ENCODE measurements around the gene ZFYVE21.
A peak's percentile ranks its signal among the peaks of the same experiment; 100 is the strongest.

ZFYVE21 gene

DNA sequence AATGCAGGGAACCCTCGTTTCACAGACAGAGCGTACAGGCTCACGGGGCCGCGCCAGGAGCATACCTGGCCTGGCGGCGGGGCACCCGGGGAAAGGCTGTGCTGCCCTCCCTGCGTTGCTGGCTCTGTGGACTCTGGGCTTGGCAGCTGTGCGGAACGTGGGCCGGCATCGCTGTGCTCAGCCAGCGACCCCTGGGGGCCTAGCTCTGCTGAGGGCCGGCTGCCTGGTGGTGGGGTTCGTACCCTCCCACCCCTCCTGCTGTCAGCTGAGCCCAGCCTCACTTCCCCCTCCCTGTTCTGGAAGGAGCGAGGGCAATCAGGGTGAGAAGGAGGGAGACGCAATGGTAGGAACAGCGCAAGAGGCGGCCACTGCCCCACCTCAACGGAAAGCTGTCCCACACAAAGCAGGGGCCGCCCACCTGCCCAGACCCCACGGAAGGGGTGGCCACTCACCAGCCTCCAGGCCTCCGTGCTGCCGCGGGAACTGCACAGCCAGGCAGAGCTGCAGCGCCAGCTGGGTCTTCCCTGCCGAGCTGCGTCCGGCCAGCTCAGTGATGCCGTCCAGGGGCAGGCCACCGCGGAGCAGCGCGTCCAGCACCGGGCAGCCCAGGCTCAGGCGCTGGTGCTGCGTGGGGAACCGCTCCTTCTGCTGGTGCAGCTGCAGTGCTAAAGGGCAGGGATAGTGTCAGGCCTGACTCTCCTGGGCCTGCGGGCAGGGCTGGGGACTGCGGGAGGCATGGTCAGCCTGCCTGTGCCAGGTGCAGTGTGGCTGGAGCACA, 8.9 kb upstream of the ZFYVE21 start:
- no peak for DNase-seq

DNA sequence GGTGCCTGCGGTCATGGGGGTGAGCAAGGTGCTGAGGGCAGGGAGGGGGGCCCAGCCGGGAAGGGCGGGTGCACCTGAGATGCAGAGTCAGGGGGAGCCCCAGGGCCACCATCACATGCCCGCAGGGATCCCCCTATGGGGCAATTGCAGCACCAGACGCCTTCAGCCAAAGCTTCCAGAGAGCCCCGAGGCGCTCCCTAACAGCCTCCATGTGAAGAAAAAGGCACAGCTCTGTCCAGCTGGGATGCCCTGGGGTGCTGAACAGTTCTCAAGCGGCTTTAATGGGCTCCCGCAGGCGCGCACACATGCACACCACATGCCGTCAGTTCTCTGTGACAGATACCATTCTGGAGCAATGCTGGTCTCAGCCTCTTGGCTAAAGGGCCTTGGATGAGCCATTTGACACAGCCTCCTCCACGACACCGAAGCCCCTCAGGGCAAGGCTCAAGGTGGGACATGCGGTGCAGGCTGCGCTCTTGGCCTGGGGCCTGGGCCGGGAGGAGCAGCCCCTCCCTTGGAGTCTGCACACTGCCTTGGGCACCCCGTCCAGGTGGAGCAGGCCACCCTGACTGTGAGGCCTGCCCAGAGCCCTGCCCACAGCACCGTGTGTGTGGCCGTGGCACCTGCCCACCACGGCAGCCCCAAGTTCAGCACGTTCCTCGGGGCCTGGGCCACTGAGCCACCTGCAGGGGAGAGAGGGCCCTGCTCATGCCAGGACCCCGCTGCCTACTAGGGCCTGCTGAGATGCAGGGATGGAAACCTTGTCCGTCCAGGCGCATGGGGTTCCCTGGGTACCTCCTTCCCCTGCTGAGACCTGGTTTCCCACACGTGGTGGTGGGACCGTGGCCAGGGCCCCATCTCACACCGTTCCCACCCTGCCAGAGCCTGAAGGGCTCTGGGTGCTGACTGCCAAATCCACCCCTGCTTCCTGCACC, 8.0 kb upstream of the ZFYVE21 start:
- no peak for DNase-seq

DNA sequence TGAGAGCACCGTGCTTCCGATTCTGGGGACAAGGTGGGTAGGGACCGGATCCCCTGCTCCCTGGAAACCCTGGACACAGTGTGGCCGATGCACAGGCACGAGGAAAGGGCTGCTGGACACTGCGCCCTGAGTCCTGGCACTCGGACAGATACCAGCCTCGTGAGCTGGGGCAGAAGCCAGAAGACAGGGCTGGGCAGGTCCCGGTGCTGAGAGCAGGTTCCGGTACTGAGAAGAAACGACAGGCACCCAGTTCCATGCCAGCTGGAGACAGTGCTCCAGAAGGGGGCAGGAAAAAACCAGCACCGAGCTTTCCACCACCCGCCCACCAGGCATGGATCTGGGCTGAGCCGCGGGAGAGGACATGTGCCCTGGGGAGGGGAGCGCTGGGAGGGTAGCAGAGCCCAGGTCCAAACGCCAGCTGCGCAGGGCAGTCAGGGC, 6.8 kb upstream of the ZFYVE21 start:
- no peak for DNase-seq

DNA sequence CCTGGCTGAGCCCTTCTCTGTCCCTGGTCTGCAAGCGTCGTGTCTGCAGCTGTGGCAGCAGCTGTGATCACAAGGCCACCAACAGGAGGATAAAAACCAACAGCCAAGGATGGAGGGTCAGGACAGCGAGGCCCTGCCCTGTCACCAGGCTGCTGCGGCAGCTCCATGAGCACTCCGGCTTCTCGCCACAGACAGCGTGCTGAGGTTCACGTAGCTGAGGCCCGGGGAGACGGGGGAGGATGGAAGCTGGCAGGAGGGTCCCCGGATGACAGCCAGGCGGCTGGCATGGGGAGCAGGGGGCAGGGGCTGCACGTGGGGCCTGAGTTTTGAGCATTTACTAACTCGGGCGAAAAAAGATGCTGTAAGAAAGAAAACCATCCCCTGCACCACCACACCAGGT, 5.8 kb upstream of the ZFYVE21 start:
- no peak for DNase-seq

DNA sequence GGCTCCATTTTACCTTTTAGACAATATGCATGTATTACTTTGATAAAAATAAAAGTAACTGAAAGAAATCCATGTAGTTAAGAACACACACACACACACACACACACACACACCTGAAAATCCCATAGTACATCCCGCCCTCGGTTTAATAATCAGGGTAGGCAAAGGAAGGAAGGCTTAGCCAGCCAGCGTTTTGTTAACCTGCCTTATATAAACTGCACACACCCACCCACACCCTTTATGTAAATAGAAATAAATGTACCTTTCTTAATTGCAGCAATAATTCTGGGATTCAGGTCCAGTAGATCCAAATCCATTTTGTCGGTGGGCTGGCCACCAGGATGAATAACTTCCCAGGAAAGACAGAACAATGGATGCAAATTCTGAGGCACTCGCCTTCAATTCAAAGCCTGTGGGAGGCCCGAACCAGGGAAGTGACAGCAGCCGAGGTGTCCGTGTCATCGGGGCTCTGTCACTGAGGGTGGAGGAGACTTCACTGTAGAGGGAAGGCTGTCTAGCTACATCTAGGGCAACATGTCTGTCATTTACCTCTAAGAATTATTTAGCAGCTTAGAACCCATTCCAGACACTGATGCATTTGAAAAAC, 4.7 kb upstream of the ZFYVE21 start:
- no peak for DNase-seq

DNA sequence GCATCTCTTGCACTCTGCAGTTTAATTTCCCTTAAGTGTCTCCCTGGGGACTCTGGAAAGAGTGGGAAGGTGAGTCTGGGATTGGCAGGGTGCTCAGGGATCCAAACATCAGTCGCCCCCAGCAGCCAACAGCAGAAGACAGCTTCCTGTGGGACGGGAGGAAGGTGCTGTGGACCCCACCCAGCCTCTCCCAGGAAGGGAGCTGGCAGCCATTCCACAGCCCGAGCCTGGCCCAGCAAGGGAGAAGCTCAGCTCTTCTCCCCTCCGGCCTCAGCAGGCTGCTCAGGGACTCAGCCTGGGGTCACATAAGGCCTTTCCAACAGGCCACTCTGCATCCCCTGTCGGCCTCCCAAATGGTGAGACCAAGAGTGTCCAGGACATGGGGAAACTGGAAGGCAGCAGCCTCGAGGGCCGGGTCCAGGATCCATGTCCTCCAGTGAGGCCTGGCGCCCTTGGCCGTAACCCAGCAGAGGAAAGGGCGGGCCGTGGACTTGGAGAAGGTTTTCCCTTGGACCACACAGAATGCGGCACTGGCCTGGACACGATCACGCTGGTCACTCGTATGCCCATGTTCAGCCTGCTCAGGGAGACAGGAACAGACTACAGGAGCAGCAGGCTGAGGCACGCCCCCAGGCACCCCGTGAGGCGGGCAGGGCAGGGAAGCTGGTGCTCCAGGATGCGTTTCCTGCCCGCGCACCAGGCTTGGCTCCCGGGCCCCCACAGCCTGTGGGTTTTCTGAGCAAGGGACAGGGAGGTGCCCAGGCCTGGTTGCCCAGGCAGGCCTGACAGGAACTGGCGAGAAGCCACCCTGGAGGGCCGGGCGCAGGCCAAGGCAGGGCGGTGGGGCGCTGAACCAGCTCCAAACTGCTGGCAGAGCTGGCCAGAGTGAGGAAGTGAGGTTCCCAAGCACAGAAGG, 3.8 kb upstream of the ZFYVE21 start:
- DNase-seq = no peak

DNA sequence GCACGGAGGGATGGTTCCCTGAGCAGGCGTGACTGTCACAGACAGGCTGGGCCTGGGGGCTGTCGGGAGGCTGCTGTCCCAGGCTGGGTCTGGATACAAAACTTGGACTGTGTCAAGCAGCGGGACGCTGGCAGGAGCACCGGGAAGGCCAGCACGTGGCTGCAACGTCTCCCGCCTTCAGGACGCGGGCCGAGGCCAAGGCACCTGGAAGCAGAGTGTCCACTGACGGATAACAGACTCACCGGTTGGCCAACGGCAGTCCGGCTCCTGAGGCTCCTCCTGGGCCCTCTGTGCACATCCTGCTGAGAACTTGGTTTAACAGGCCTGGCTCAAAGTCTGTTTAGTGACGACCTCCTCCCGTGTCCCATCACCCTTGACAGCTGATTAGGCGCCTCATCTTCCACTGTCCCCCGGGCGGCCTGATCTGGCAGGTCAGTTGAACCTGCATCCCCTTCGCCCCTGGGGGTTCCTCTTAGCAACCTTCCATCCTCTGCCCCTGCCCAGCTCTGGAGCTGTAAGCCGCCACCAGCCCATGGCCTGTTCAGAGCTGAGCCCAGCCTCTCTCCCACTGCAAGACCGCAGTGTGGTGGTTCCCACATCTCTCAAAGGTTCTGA, 2.9 kb upstream of the ZFYVE21 start:
- DNase-seq = no peak

DNA sequence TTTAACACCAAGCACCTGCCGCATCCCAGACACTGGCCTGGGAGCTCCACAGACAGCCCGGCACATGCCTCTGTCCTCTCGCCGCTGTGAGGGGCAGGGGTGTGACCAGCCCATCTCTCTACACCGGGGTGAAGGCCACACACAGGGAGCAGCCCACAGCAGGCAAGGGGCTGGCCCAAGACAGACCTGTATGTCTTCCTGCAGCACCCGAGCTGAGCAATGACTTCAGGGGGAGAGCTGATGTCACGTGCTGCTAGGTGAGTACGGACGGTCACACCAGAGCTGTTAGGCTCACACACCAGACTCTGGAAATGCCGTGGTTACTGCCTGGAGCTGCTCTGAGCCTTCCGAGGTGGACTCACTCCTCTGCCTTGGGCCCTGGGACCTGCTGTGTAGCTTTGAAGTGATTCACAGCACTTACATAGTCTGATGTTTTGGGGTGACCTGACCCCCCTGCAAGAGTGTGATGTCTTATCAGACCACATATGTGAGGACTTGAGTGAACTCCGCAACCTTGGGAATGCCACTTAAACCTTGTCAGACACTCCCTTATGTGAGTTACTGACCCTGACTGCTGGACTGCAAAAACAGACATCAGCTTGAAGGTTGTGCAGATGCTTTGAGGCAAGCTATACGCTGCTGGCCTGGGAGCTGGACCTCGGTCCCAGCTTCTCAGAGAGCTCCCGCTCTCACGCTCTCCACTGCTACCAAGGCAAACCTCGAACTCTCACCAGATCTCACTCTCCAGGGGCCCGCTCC, 2.1 kb upstream of the ZFYVE21 start:
- DNase-seq = no peak

DNA sequence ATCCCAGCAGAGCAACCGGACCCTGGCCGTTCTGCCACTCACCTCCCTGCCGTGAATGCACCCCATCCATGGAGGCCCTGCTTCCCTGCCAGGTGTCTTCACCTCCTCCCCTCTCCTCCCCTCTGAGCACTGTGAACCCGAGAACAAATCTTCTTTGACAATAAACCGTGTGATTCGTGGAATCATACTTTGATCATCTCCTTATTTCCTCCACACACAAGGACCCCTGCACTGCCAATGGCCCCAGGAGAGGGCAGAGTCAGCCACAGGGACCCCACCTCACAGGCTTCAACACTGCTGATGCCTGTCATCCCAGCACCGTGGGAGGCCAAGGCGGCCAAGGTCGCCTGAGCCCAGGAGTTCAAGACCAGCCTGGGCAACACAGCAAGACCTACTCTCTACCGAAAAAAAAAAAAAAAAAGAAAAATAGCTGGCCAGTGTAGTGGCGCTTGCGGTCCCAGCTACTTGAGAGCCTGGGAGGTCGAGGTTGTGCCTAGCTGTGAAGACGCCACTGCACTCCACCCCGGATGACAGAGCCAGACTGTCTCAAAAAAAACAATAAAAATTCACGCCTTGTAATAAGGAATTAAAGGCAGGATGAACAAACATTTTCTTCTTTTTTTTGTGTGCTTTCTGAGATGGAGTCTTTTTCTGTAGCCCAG, 1.4 kb upstream of the ZFYVE21 start:
- DNase-seq = no peak

DNA sequence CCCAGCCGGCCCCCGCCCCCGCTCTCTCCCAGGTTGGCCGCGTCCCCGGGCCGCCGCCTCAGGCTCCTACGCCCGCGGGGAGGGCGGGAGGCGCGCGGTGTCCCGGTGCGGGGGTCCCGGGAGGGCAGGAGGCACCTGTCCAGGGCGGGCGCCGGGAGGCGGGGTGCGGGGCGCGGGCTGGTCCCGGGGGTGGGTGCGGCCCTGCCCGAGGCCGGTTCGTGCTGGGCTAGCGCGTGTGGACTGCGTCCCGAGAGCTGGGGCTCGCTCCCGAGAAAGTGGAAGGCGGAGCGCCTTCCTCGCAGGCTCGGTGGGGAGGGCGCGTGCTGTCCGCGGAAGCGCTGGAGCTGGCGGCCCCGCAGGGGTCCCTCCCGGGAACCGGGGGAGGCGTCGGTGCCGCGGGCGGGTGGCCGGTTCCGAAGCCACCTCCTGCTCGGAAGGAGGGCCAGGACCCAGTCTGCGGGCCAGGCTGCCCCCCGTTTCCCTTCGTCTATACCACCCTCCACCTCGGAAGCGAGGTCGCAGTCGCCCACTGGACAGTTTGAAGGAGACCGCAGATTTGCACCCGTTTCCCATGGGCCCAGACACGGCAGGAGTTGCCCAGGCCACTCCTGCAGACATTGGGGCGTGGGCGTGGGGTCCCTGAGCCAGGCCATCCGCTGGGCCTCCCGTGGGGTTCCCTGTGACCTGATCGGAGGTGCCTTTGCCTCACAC, 636 bp downstream of the ZFYVE21 start:
- DNase-seq = peak; percentile 11

DNA sequence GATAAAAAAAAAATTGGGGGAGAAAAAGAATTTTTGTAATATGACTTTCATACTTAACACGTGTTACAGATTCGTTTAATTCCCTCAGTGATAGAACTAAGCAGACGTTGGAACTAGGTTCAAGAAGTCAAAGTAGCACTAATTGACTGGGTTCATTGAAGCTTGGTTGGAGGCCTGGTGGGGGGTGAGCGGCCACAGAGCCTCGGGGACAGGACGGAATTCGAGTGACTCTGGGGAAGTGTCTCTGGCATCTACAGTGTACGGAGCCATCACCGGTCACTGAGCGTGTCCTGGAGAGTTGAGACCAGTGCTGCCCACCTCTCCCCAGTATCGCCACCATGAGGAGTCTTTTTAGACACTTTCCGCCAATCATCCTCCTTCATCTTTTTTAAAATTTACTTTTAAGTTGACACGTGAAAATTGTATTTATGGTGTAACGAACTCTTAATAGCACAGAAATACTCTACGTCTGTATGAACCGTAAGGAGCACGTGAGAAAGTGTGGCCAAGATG, 1.3 kb downstream of the ZFYVE21 start:
- no peak for DNase-seq

DNA sequence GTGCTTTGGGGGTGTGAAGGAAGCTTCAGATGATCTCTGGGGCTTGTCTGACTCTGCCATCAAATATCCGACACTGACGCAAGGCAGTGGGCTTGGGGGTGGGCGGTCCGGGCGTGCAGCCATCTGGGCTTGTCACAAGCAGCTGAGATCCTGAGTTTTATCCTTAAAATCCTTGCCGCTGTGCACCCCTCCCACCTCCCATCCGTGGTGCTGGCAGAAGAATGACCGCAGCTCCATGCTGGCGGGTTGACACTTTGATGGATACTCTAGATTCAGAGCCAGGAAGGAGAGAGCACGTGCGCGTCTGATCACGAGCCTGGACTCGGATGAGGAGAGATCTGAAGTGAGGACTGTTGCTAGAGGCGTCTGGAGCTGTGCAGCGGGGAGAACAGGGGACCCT, 3.0 kb downstream of the ZFYVE21 start:
- DNase-seq = no peak

DNA sequence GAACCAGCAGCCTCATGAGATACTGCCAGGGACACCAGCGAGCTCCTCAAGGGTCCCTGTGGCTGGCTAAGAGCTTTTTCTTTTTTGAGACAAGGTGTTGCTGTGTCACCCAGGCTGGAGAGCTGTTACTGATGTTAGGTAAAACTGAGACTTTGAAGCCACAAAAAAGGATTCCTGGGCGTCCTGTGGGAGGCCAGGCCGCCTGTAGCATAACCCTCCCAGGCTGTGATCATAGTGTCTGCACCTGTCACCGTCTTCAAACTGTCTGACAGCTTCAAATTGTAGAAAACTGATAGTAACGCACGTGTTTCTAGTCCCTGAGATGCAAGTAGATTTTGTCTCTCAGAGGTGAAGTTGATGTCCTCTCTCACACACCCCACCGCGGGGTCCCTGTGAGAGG, 4.1 kb downstream of the ZFYVE21 start:
- no peak for DNase-seq

DNA sequence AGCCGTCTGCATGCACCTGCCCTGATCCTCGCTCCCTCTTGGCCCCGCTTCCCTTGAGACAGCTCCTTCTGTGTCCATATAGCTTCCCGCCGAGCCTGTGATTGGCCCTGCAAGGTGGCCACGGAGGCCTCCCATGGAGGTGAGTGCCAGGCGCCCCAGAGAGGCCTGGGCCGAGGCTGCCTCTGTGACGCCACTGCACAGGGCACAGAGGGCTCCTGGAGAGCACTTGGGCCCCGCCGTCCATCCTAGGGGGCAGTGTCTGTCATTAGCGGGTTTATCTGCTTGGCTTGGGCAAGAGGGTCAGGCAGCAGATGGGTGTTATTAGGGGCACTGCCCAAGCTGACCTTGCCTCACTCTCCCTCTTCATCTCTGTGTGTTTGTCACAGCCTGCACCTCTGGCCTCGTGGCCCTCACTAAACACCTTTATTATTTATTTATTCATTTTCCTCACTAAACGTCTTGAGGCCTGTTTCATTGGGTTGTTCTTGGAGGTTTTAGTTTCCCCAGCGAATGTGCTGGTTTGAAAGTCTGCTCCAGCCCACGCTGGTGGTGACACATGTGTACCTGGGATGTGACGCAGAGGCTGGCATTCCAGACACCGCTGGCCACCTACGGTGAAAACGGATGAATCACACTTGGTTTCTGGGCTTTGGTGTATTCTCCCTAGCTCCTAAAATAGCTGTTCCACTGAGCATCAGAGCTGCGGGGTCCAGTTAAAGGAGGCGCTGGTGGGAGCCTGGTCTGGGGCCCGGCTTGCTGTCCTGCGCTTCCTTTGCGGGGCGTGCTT, 5.9 kb downstream of the ZFYVE21 start:
- DNase-seq = no peak

DNA sequence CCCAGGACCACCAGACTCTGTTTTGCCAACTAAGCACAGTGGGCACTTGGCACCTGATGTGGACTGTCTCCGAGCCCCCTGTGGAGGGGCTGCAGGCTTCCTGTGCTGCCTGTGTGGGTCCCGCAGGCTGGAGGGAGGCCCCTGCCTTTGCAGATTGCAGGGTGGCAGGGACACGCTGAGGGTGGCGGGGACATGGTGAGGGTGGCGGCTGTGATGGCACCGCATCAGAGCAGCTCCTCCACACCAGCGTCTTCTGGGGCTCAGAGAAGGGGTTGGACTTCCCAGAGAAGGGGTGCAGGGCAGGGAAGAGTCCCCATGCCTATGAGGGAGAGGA, 8.1 kb downstream of the ZFYVE21 start:
- DNase-seq = no peak

DNA sequence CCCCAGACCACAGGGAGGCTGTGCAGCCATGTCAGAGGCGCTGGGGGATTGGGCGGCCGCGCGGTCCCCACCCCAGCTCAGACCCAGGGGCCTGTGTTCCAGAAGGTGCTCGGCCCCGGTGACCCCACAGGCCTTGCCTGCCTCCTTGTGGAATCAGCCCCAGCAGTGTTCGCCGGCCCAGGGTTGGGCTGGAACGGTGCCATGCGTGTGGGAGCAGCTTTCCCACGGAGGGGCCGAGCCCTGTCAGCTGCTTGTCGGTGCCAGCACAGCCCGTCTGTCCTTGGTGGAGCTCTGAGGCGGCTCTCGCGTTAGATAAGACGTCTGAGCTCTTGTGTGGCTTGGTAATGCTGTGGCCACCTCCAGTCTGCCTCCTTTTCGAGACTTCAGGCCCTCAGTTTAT, 8.5 kb downstream of the ZFYVE21 start:
- DNase-seq = no peak

DNA sequence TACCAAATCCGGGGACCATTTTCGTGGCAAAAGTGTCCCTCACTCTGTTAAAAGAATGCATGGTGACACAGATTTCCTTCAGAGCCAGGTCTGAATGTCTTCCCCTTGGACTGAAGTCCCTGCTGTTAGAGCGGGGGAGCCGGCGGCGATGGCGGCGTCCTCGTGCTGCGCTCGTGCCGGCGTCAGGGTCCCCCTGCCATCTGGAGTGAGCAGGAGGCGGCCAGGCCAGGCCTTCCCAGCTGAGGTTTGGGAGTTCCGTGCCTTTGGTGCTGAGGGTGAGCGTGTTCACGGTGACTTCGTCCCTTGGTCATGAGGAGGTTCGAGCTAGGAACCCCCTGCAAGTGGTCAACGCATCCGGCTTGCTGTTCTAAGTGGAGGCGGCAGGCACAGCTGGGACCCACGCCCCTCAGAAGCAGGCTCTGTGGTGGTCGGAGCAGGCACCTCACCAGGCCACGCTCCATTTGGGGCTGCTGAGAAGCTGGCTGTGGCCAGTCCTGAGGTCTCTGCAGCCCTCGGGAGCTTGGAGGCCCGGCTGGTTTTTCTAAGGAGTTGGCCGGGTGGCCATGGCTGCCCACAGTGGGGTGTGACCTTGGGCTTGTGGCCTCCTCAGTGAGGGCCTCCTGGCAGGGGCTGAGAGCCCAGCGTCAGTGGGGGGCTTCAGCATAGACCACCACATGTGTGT, 9.5 kb downstream of the ZFYVE21 start:
- DNase-seq = no peak

DNA sequence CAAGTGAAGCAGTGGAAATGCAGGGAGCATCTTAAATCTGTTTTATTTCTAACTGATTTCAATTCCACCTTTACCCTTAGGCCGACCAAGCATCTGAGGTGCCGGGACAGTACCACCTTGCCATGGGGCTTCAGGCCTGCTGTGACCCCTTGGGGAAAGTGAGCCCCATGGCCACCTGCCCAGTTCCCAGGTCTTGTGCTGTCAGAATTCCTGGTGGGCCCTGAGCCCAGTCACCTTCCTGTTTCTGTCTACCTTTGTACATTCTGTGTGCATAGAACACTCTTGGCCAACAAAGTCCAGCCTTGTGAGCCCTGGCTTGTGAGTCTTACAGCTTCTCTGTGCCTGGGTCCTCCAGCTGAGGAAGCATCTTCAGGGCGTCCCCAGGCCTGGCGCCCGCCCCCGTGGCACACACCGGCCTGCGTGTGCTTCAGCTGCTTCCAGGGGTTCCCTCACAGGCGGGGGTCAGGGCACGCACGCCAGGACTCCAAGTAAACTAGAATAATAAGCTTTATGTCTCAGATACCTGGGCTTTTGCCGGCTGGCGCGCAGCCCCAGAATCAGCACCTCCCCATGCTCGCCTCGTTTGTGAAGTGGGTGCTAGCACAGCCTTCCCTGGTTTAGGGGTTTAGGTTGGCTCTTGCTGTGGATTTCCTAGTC, 10.3 kb downstream of the ZFYVE21 start:
- no peak for DNase-seq
